Trophoblast cell (in vitro differentiated cells and primary cell): ENCODE data around the gene PCDHB8.
"Not testable (repeated sequence)": the region's sequence is repeated elsewhere in the genome, so short reads cannot be mapped to it uniquely, and the experiment has no call there.

Source experiments
- DNase-seq, 2 donors: peaks; one replicate each; pipeline ENCODE4 v3.0.0-alpha.2; 2016
- H2AFZ ChIP-seq: 2 replicates; pipeline ENCODE4 v1.6.1; 2013; ENCODE audit warnings: low read length, moderate library complexity, mild to moderate bottlenecking; ENCODE audit not compliant: insufficient read depth, poor library complexity
- H2AK5ac ChIP-seq: 2 replicates; pipeline ENCODE4 v1.6.1; 2013; ENCODE audit warnings: mild to moderate bottlenecking, low read length
- H2BK120ac ChIP-seq: 2 replicates; pipeline ENCODE4 v1.6.1; 2013; ENCODE audit warnings: low read length, mild to moderate bottlenecking, moderate library complexity; ENCODE audit not compliant: insufficient read depth, poor library complexity
- H2BK12ac ChIP-seq: 2 replicates; pipeline ENCODE4 v1.6.1; 2013; ENCODE audit warnings: mild to moderate bottlenecking, low read length, moderate library complexity
- H2BK5ac ChIP-seq: 2 replicates; pipeline ENCODE4 v1.6.1; 2013; ENCODE audit warnings: low read length, low read depth, moderate library complexity, mild to moderate bottlenecking; ENCODE audit not compliant: poor library complexity
- H3K14ac ChIP-seq: 2 replicates; pipeline ENCODE4 v1.6.1; 2013; ENCODE audit warnings: mild to moderate bottlenecking, low read length
- H3K18ac ChIP-seq: 2 replicates; pipeline ENCODE4 v1.6.1; 2013; ENCODE audit warnings: mild to moderate bottlenecking, low read length
- H3K23ac ChIP-seq: 2 replicates; pipeline ENCODE4 v1.6.1; 2013; ENCODE audit warnings: low read length
- H3K27ac ChIP-seq: 2 replicates; pipeline ENCODE4 v1.5.1; 2013; ENCODE audit warnings: low read depth, mild to moderate bottlenecking, inconsistent platforms, low read length, moderate library complexity
- H3K27me3 ChIP-seq: 2 replicates; pipeline ENCODE4 v1.6.1; 2013; ENCODE audit warnings: inconsistent platforms, mild to moderate bottlenecking, low read length, moderate library complexity; ENCODE audit not compliant: insufficient read depth
- H3K36me3 ChIP-seq, 2 experiments: 1 replicate in 1 of 2; 2 replicates in 1 of 2; pipeline ENCODE4 v1.6.1; 2013; ENCODE audit warnings: low read length in 2 of 2, mild to moderate bottlenecking in 2 of 2, moderate library complexity in 1 of 2; ENCODE audit not compliant: insufficient read depth in 2 of 2, control insufficient read depth in 1 of 2
- H3K4ac ChIP-seq: 2 replicates; pipeline ENCODE4 v1.6.1; 2013; ENCODE audit warnings: low read depth, mild to moderate bottlenecking, low read length, moderate library complexity
- H3K4me1 ChIP-seq, 2 experiments: 1 replicate in 1 of 2; 2 replicates in 1 of 2; pipeline ENCODE4 v1.6.1; 2013; ENCODE audit warnings: low read length in 2 of 2, mild to moderate bottlenecking in 2 of 2, moderate library complexity in 1 of 2; ENCODE audit not compliant: insufficient read depth in 2 of 2, control insufficient read depth in 1 of 2
- H3K4me2 ChIP-seq: 2 replicates; pipeline ENCODE4 v1.6.1; 2013; ENCODE audit warnings: inconsistent platforms, mild to moderate bottlenecking, low read length, moderate library complexity
- H3K4me3 ChIP-seq: 2 replicates; pipeline ENCODE4 v1.5.1; 2013; ENCODE audit warnings: mild to moderate bottlenecking, low read depth, low read length, inconsistent platforms
- H3K79me1 ChIP-seq: one replicate; pipeline ENCODE4 v1.6.1; 2013; ENCODE audit warnings: low read length
- H3K79me2 ChIP-seq: 2 replicates; pipeline ENCODE4 v1.6.1; 2013; ENCODE audit warnings: low read length, mild to moderate bottlenecking; ENCODE audit not compliant: control insufficient read depth, insufficient read depth, poor library complexity
- H3K9ac ChIP-seq: 2 replicates; pipeline ENCODE4 v1.6.1; 2013; ENCODE audit warnings: mild to moderate bottlenecking, low read length
- H3K9me3 ChIP-seq: 2 replicates; pipeline ENCODE4 v1.6.1; 2013; ENCODE audit warnings: low read depth, mild to moderate bottlenecking, control low read depth, inconsistent platforms, low read length; ENCODE audit not compliant: insufficient read depth
- H4K12ac ChIP-seq: 2 replicates; pipeline ENCODE4 v1.6.1; 2013; ENCODE audit warnings: low read depth, mild to moderate bottlenecking, low read length, moderate library complexity
- H4K8ac ChIP-seq: 2 replicates; pipeline ENCODE4 v1.6.1; 2013; ENCODE audit warnings: low read depth, mild to moderate bottlenecking, low read length, moderate library complexity
- H4K91ac ChIP-seq: one replicate; pipeline ENCODE4 v1.6.1; 2013; ENCODE audit warnings: low read depth, mild to moderate bottlenecking, low read length, moderate library complexity
- WGBS: extraction: QIAGEN DNeasy Blood & Tissue Kit; methylation state at CpG from one replicate; pipeline ENCODE4 v1.1.7; 2013; ENCODE audit warnings: missing lambda C conversion rate; ENCODE audit not compliant: insufficient read length, insufficient coverage; ENCODE audit errors: extremely low coverage; 5-methylcytosine and 5-hydroxymethylcytosine counted together

The PCDHB8 gene

GRCh38 chr5:141172381-141173204 lies 5.0 kb upstream of the PCDHB8 start, which contains the start of gene PCDHB7:
PCDHB7 (plus strand) TSS chr5:141172644; CDS start chr5:141172836, 192 bp downstream.
- H2BK5ac ChIP-seq: no peak within 1 kb of the TSS
- H3K14ac ChIP-seq: no peak within 1 kb of the TSS
- no peak within 1 kb of the TSS for H4K91ac ChIP-seq
- WGBS: no CpG with 5 or more reads among the region's 20 CpGs
- H4K12ac ChIP-seq: no peak within 1 kb of the TSS
- no peak within 1 kb of the TSS for H4K8ac ChIP-seq
- H2AK5ac ChIP-seq: no peak within 1 kb of the TSS
- H3K27me3 ChIP-seq: no peaks in the 10 kb centered on the region
- H3K4ac ChIP-seq: no peak within 1 kb of the TSS
- H2BK12ac ChIP-seq: no peak within 1 kb of the TSS
- no peaks in the 10 kb centered on the region for H3K79me1 ChIP-seq
- H3K18ac ChIP-seq: no peak within 1 kb of the TSS
- no peak within 1 kb of the TSS for H2AFZ ChIP-seq
- H2BK120ac ChIP-seq: no peak within 1 kb of the TSS
- H3K4me3 ChIP-seq: no peak within 1 kb of the TSS
- H3K9me3 ChIP-seq: peaks cover 2% of the 10 kb centered on the region
- H3K4me1 ChIP-seq: no peaks in the 10 kb centered on the region
- no peak within 1 kb of the TSS for H3K27ac ChIP-seq
- no peak within 1 kb of the TSS for H3K4me2 ChIP-seq
- no peak within 1 kb of the TSS for H3K9ac ChIP-seq
- no peaks in the 10 kb centered on the region for H3K79me2 ChIP-seq
- H3K23ac ChIP-seq: no peak within 1 kb of the TSS
- DNase-seq: peak in 1 of 2 donors; percentile 2
- no peaks in the 10 kb centered on the region for H3K36me3 ChIP-seq

- not testable (repeated sequence) for H3K4me1 ChIP-seq, H3K4me3 ChIP-seq, H3K23ac ChIP-seq, DNase-seq, H3K79me1 ChIP-seq, H3K18ac ChIP-seq, H4K8ac ChIP-seq, H3K4me2 ChIP-seq, H2AFZ ChIP-seq, H3K27me3 ChIP-seq, H2BK12ac ChIP-seq, H3K36me3 ChIP-seq, H3K27ac ChIP-seq, H2BK5ac ChIP-seq, H3K9me3 ChIP-seq, H3K4ac ChIP-seq, H3K14ac ChIP-seq, H3K9ac ChIP-seq, H2AK5ac ChIP-seq, H2BK120ac ChIP-seq, H3K79me2 ChIP-seq, H4K91ac ChIP-seq, H4K12ac ChIP-seq
- WGBS: no CpG with 5 or more reads among the region's 79 CpGs
These were observed 3.1 kb upstream of the PCDHB8 start for GRCh38 chr5:141174291-141175104.

GRCh38 chr5:141175933-141176332 lies 1.7 kb upstream of the PCDHB8 start:
- H2BK12ac ChIP-seq: no peak overlapping the region
- no peak overlapping the region for H4K91ac ChIP-seq
- H3K27ac ChIP-seq: no peak overlapping the region
- H3K4ac ChIP-seq: no peak overlapping the region
- no peak overlapping the region for H2AK5ac ChIP-seq
- no peak overlapping the region for H4K8ac ChIP-seq
- H3K9ac ChIP-seq: no peak overlapping the region
- H2BK5ac ChIP-seq: no peak overlapping the region
- no peak overlapping the region for H2BK120ac ChIP-seq
- H3K23ac ChIP-seq: no peak overlapping the region
- H3K4me2 ChIP-seq: no peak overlapping the region
- no peak overlapping the region for H2AFZ ChIP-seq
- no peaks in the 10 kb centered on the region for H3K4me1 ChIP-seq
- H3K79me2 ChIP-seq: no peaks in the 10 kb centered on the region
- H4K12ac ChIP-seq: no peak overlapping the region
- H3K14ac ChIP-seq: no peak overlapping the region
- peaks cover 2% of the 10 kb centered on the region for H3K9me3 ChIP-seq
- no CpG with 5 or more reads among the region's 1 CpG for WGBS
- no peak for DNase-seq
- no peaks in the 10 kb centered on the region for H3K79me1 ChIP-seq
- no peaks in the 10 kb centered on the region for H3K36me3 ChIP-seq
- H3K27me3 ChIP-seq: no peaks in the 10 kb centered on the region
- H3K4me3 ChIP-seq: no peak overlapping the region
- H3K18ac ChIP-seq: no peak overlapping the region

GRCh38 chr5:141179371-141179770 lies 1.8 kb downstream of the PCDHB8 start:
- H3K79me2 ChIP-seq, H3K14ac ChIP-seq, H2AFZ ChIP-seq, H3K9ac ChIP-seq, H3K23ac ChIP-seq, H3K9me3 ChIP-seq, H3K4ac ChIP-seq, H4K8ac ChIP-seq, H3K36me3 ChIP-seq, H3K18ac ChIP-seq, H3K27me3 ChIP-seq, H2BK120ac ChIP-seq, H4K12ac ChIP-seq, H4K91ac ChIP-seq, H3K27ac ChIP-seq, H3K79me1 ChIP-seq, H2BK5ac ChIP-seq, H3K4me2 ChIP-seq, DNase-seq, H3K4me1 ChIP-seq, H2AK5ac ChIP-seq, H2BK12ac ChIP-seq, H3K4me3 ChIP-seq: not testable (repeated sequence)
- no CpG with 5 or more reads among the region's 39 CpGs for WGBS
